Measurements from ENCODE around the gene MCTP2.

- no peak for TF ChIP-seq CTCF (IDR thresholded peaks at IDR 0.05)
- no peak for TF ChIP-seq ZFX (IDR thresholded peaks at IDR 0.05; ENCODE audit: borderline replicate concordance)
Measured at GRCh38 chr15:94362385-94363092, 131.2 kb downstream of the MCTP2 start.
